ENCODE measurements around the gene LSM11.

DNA sequence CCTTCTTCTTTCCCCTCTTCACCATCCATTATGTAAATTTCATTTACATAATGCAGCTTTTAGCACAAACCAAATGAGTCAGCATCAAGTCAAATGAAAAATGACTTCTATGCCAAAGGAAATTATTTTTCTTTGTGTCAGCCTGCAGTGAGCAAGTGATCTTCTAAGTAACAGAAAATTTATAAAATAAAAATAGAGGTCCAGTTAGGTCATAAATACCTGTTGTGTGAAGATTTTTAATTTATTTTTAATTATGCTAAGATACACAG, 29.0 kb upstream of the LSM11 start:
- TF ChIP-seq CEBPB (IDR thresholded peaks at IDR 0.05; ENCODE audit: low read depth, low read length) (no peak), POLR2A (IDR thresholded peaks at IDR 0.05; ENCODE audit: low read depth, low read length) (no peak), FOS (IDR thresholded peaks at IDR 0.05; ENCODE audit: low read depth, low read length) (no peak), MAZ (IDR thresholded peaks at IDR 0.05; ENCODE audit: borderline replicate concordance, low read depth, low read length) (no peak), USF2 (IDR thresholded peaks at IDR 0.05; ENCODE audit: low read depth, low read length) (no peak)
- TF ChIP-seq, protein P1, sequence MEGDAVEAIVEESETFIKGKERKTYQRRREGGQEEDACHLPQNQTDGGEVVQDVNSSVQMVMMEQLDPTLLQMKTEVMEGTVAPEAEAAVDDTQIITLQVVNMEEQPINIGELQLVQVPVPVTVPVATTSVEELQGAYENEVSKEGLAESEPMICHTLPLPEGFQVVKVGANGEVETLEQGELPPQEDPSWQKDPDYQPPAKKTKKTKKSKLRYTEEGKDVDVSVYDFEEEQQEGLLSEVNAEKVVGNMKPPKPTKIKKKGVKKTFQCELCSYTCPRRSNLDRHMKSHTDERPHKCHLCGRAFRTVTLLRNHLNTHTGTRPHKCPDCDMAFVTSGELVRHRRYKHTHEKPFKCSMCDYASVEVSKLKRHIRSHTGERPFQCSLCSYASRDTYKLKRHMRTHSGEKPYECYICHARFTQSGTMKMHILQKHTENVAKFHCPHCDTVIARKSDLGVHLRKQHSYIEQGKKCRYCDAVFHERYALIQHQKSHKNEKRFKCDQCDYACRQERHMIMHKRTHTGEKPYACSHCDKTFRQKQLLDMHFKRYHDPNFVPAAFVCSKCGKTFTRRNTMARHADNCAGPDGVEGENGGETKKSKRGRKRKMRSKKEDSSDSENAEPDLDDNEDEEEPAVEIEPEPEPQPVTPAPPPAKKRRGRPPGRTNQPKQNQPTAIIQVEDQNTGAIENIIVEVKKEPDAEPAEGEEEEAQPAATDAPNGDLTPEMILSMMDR (conservative IDR thresholded peaks at IDR 0.05; ENCODE audit: low read depth, low read length) = no peak
